HepG2 (cell line): ENCODE measurements around the gene TRAIP. TPM values are rescaled to one million over a fixed set of nuclear protein-coding genes. Genes with fewer than 3 reads are reported as not detected.

ENCODE experiments used
- CCDC6 ChIP-seq: sonication (generic); formaldehyde crosslinking; IDR thresholded peaks from 2 replicates; pipeline ENCODE4 v1.8.1; 2022; ENCODE audit warnings: mild to moderate bottlenecking, missing genetic modification reagents, moderate library complexity
- MAFF ChIP-seq: IDR thresholded peaks from 2 replicates; pipeline ENCODE4 v1.6.1; 2011; ENCODE audit warnings: low read depth, low read length, improper control_type of control experiment
- PAWR ChIP-seq: sonication (generic); formaldehyde crosslinking; IDR thresholded peaks from 2 replicates; pipeline ENCODE4 v1.4.0; 2020; ENCODE audit warnings: missing genetic modification reagents, mild to moderate bottlenecking, borderline replicate concordance
- POLR2AphosphoS2 ChIP-seq: IDR thresholded peaks from 2 replicates; pipeline ENCODE4 v1.6.1; 2011; ENCODE audit warnings: low read depth, low read length, improper control_type of control experiment
- RFXAP ChIP-seq: sonication (generic); formaldehyde crosslinking; IDR thresholded peaks from 2 replicates; pipeline ENCODE4 v1.4.0; 2020; ENCODE audit warnings: missing genetic modification reagents, borderline replicate concordance
- SMARCE1 ChIP-seq: fragments of 450-650 bp; IDR thresholded peaks from 2 replicates; pipeline ENCODE4 v1.6.1; 2017; ENCODE audit warnings: borderline replicate concordance
- TOE1 ChIP-seq: sonication (generic); formaldehyde crosslinking; IDR thresholded peaks from 2 replicates; pipeline ENCODE4 v1.4.0; 2020; ENCODE audit warnings: mild to moderate bottlenecking, missing genetic modification reagents
- ZBTB38 ChIP-seq: sonication (generic); formaldehyde crosslinking; IDR thresholded peaks from 2 replicates; pipeline ENCODE4 v1.5.1; 2020; ENCODE audit warnings: mild to moderate bottlenecking, missing genetic modification reagents
- ZNF879 ChIP-seq: sonication (generic); formaldehyde crosslinking; IDR thresholded peaks from 2 replicates; pipeline ENCODE4 v1.8.1; 2023; ENCODE audit warnings: missing genetic modification reagents
- polyA plus RNA-seq, 8 experiments: library from polyadenylated mRNA; depleted of rRNA in 3 of 8; stranded (reverse) in 7 of 8; unstranded in 1 of 8; fragments of >200 nt; fragmentation: Illumina TruSeq in 4 of 8; extraction: Trizol in 4 of 8; gene quantifications; 2 replicates each; pipeline versions ENCODE4 v1.2.1 to v1.2.3, GENCODE V29; 2011 to 2016; ENCODE audit warnings: low read depth in 4 of 8, missing spikeins in 1 of 8, mixed read lengths in 1 of 8; ENCODE audit not compliant: insufficient read depth in 1 of 8
- total RNA-seq, 5 experiments: library from RNA; depleted of rRNA; stranded (reverse); fragments of >200 nt; fragmentation: Illumina TruSeq; extraction: Trizol; gene quantifications; 2 replicates each; pipeline ENCODE4 v1.2.3, GENCODE V29; 2016; ENCODE audit warnings: low read depth in 1 of 5
- TF ChIP-seq, protein P1 (sequence below): sonication (generic); formaldehyde crosslinking; IDR thresholded peaks from 2 replicates; pipeline ENCODE4 v1.4.0; 2020; ENCODE audit warnings: missing genetic modification reagents

TRAIP gene
- total and polyA plus RNA-seq, 2 of the 13 experiments (the other 11 are each of a cell fraction or from before 2014, with no cell fraction given) = 13.9 to 23.9 TPM

DNA sequence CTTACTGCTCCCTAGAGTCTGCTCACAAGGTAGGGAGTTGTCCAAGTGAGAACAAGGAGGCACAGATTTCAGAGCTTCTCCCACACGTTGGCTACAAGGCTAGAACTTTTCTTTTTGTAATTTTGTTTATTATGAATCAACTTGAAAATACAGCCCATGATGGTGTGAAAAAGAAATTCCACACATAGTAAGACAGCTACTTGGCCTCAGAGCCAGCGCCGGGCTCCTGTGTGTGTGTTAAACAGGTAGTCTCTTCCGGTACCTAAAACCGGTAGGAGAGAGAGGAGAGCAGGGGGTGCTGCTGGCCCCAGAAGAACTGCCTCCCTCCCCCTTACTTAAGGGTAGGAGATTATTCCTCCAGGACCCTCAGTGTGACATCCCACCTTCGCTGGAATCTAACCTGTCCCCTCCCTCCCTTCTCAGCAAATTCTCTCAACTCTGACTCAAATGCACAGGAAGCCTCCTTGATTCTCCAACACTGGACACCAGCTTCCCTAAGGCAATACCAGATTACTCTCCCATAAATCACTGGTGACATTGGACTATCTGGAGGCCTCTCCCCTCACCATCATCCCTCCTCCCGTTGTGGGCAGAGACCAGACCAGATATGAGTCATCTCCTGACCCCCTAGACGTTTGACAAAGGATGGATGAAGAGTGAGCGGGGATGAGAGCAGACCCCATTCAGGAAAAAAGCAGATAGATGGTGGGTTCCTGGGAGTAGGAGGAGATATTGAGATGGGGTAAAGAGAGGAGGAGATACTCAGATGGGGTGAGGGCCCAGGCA, 65.5 kb downstream of the TRAIP start (continued):
- TF ChIP-seq, protein P1, sequence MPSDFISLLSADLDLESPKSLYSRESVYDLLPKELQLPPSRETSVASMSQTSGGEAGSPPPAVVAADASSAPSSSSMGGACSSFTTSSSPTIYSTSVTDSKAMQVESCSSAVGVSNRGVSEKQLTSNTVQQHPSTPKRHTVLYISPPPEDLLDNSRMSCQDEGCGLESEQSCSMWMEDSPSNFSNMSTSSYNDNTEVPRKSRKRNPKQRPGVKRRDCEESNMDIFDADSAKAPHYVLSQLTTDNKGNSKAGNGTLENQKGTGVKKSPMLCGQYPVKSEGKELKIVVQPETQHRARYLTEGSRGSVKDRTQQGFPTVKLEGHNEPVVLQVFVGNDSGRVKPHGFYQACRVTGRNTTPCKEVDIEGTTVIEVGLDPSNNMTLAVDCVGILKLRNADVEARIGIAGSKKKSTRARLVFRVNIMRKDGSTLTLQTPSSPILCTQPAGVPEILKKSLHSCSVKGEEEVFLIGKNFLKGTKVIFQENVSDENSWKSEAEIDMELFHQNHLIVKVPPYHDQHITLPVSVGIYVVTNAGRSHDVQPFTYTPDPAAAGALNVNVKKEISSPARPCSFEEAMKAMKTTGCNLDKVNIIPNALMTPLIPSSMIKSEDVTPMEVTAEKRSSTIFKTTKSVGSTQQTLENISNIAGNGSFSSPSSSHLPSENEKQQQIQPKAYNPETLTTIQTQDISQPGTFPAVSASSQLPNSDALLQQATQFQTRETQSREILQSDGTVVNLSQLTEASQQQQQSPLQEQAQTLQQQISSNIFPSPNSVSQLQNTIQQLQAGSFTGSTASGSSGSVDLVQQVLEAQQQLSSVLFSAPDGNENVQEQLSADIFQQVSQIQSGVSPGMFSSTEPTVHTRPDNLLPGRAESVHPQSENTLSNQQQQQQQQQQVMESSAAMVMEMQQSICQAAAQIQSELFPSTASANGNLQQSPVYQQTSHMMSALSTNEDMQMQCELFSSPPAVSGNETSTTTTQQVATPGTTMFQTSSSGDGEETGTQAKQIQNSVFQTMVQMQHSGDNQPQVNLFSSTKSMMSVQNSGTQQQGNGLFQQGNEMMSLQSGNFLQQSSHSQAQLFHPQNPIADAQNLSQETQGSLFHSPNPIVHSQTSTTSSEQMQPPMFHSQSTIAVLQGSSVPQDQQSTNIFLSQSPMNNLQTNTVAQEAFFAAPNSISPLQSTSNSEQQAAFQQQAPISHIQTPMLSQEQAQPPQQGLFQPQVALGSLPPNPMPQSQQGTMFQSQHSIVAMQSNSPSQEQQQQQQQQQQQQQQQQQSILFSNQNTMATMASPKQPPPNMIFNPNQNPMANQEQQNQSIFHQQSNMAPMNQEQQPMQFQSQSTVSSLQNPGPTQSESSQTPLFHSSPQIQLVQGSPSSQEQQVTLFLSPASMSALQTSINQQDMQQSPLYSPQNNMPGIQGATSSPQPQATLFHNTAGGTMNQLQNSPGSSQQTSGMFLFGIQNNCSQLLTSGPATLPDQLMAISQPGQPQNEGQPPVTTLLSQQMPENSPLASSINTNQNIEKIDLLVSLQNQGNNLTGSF (CRISPR knock-in tag) = no peak
- TF ChIP-seq ZBTB38 (CRISPR knock-in tag) (no peak), TOE1 (CRISPR knock-in tag) (no peak), CCDC6 (no peak), PAWR (CRISPR knock-in tag) (no peak), RFXAP (no peak), ZNF879 (no peak), POLR2AphosphoS2 (no peak), SMARCE1 (no peak), MAFF (no peak)
